Left lung (tissue), 10 donors: ENCODE data around the gene MEF2B. TPM values are rescaled to one million over a fixed set of nuclear protein-coding genes. Genes with fewer than 3 reads are reported as not detected.

Source experiments
- ATAC-seq: fragments of 200-7000 bp; cut with Tn5 transposase; one replicate; pipeline ENCODE4 v1.9.1; 2020; ENCODE audit warnings: moderate library complexity
- DNase-seq, 4 donors: peaks; one replicate each; pipeline ENCODE4 v3.0.0-alpha.2; 2013 to 2020
- H3K27ac ChIP-seq, 2 donors: fragments of 200-600 bp; sonication (generic) in 1 of 2; one replicate each; pipeline versions ENCODE4 v1.5.0 to v1.8.0; 2020 to 2021
- H3K27me3 ChIP-seq, 2 donors: fragments of 200-600 bp; sonication (generic) in 1 of 2; one replicate each; pipeline versions ENCODE4 v1.5.0 to v1.8.0; 2020 to 2021
- H3K36me3 ChIP-seq, 2 donors: fragments of 200-600 bp; sonication (generic) in 1 of 2; one replicate each; pipeline versions ENCODE4 v1.5.0 to v1.8.0; 2020 to 2021
- H3K4me1 ChIP-seq, 2 donors: fragments of 200-600 bp; one replicate each; pipeline ENCODE4 v1.8.0; 2021
- H3K4me3 ChIP-seq, 2 donors: fragments of 200-600 bp; sonication (generic) in 1 of 2; one replicate each; pipeline versions ENCODE4 v1.5.0 to v1.8.0; 2020 to 2021; ENCODE audit warnings: mild to moderate bottlenecking in 1 of 2
- H3K9me3 ChIP-seq, 2 donors: fragments of 200-600 bp; sonication (generic) in 1 of 2; one replicate each; pipeline versions ENCODE4 v1.5.0 to v1.8.0; 2020 to 2021
- intact Hi-C, 2 donors: fragments of 100-400 bp; cut with DNase I; formaldehyde crosslinking; loops; one replicate each; pipeline versions ENCODE4 v1.11.2 to v1.14.2; 2022
- polyA plus RNA-seq, 6 donors: library from polyadenylated mRNA; unstranded; fragments of 120-200 nt; gene quantifications; one replicate each; pipeline ENCODE4 v1.2.1, GENCODE V29; 2013; ENCODE audit not compliant: insufficient read length in 6 of 6
- total RNA-seq, 2 donors: library from RNA; stranded (reverse); fragmentation: NEBNext Ultra II Directional; extraction: Animal tissue kit (Norgen Biotek cat#: 25700); gene quantifications; one replicate each; pipeline ENCODE4 v1.2.1, GENCODE V29; 2021
- TF ChIP-seq, protein P1 (sequence below), 2 donors: fragments of 200-600 bp; sonication (generic) in 1 of 2; IDR thresholded peaks; one replicate each; pipeline versions ENCODE4 v1.5.0 to v1.8.0; 2021; ENCODE audit warnings: antibody characterized with exemption in 2 of 2
- donor health status: DM: no; HTN: yes; CAD: no.
- donor health status: DM: no; HTN: no; CAD: no.

Gene MEF2B
- total and polyA plus RNA-seq, 8 donors = 1.1 to 3.7 (median 2.1) TPM

DNA sequence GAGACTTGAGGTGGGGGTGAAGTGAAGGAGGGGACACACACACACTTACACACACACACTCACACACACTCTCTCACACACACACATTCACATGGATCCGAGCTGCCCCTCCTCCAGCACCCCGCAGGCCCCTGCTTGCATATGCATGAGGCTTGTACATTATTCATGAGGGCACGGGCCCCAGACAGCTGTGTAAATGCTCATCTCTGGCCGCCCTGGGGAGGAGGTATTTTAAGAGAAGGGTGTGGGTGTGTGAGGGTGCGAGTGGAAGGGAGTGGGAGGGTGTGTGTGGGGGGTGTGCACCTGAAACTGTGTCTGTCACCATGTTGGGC is 44.1 kb upstream of the MEF2B start:
- Histone ChIP-seq H3K27ac (no peak overlapping the region), H3K4me1 (no peaks in the 10 kb centered on the region), H3K4me3 (no peak overlapping the region), H3K36me3 (no peaks in the 10 kb centered on the region), H3K27me3 (peaks cover 23 to 97% of the 10 kb centered on the region in 2 donors), H3K9me3 (no peaks in the 10 kb centered on the region)
- no peak for ATAC-seq
- peak in 1 of 4 donors; percentile 29 for DNase-seq
- intact Hi-C loops = no loop called here
- TF ChIP-seq, protein P1, sequence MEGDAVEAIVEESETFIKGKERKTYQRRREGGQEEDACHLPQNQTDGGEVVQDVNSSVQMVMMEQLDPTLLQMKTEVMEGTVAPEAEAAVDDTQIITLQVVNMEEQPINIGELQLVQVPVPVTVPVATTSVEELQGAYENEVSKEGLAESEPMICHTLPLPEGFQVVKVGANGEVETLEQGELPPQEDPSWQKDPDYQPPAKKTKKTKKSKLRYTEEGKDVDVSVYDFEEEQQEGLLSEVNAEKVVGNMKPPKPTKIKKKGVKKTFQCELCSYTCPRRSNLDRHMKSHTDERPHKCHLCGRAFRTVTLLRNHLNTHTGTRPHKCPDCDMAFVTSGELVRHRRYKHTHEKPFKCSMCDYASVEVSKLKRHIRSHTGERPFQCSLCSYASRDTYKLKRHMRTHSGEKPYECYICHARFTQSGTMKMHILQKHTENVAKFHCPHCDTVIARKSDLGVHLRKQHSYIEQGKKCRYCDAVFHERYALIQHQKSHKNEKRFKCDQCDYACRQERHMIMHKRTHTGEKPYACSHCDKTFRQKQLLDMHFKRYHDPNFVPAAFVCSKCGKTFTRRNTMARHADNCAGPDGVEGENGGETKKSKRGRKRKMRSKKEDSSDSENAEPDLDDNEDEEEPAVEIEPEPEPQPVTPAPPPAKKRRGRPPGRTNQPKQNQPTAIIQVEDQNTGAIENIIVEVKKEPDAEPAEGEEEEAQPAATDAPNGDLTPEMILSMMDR (IDR thresholded peaks at IDR 0.05) = no peak

DNA sequence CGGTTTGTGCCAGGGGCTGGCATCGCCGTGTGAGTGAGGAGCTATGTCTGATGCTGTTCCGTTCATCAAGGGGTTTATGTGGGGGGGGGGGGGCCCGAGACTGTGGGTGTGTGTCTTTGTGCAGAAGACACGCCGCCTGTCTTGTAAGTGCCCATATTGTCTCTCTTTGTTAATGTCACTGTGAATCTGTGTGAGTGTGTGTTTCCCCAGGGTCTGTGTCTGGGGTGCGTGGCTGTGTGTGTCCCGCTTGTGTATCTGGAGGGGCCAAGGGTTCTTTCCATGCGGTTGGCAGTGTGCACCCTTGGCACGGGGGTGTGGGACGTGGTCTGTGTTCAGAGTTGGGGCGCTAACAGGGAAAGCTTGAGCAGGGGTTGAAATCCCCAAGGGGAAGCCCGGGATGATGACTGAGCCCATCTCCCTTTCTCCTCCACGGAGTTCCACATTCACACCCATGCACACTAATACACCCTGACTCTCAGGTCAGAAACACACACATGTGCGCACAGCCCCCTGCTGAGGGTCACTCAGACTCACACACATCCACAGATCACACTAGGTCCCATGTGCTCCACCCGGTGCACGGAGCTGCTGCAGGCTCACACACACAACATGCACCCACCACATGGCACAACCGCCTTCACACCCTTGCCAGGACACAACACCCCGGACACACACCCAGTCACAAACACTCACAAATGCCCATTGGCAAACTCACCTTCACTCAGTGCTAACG is 43.5 kb upstream of the MEF2B start:
- Histone ChIP-seq H3K36me3 (no peaks in the 10 kb centered on the region), H3K4me1 (no peaks in the 10 kb centered on the region), H3K27ac (no peak overlapping the region), H3K9me3 (no peaks in the 10 kb centered on the region), H3K27me3 (peaks cover 23 to 97% of the 10 kb centered on the region in 2 donors), H3K4me3 (no peak overlapping the region)
- DNase-seq (peak in 1 of 4 donors; percentile 47), ATAC-seq (no peak)
- intact Hi-C loops = no loop called here
- TF ChIP-seq, protein P1 (IDR thresholded peaks at IDR 0.05) = no peak

DNA sequence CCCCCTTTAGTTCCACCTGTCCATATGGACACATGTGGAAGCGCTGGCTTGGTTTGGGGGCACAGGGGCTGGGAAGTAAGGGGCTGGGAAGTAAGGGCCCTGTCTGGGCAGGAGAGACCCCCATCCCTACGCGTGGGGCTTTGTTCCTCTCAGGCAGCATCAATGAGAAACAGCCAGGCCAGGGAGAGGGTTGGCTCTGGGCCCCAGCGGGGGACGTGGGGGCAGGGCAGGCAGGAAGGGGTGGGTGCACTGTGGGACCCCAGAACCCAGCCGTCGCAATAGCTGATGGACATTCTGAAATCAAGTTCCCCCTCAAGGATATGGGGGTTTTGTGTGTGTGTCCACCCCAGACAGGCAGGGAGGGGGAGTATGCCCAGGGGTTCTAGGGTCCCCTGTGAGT is 42.9 kb upstream of the MEF2B start:
- intact Hi-C loops = no loop called here
- Histone ChIP-seq H3K36me3 (no peaks in the 10 kb centered on the region), H3K4me1 (no peaks in the 10 kb centered on the region), H3K27me3 (peaks cover 23 to 97% of the 10 kb centered on the region in 2 donors), H3K9me3 (no peaks in the 10 kb centered on the region), H3K27ac (no peak overlapping the region), H3K4me3 (no peak overlapping the region)
- DNase-seq = peak in 1 of 4 donors; percentile 45
- no peak for ATAC-seq
- TF ChIP-seq, protein P1 (IDR thresholded peaks at IDR 0.05) = no peak

DNA sequence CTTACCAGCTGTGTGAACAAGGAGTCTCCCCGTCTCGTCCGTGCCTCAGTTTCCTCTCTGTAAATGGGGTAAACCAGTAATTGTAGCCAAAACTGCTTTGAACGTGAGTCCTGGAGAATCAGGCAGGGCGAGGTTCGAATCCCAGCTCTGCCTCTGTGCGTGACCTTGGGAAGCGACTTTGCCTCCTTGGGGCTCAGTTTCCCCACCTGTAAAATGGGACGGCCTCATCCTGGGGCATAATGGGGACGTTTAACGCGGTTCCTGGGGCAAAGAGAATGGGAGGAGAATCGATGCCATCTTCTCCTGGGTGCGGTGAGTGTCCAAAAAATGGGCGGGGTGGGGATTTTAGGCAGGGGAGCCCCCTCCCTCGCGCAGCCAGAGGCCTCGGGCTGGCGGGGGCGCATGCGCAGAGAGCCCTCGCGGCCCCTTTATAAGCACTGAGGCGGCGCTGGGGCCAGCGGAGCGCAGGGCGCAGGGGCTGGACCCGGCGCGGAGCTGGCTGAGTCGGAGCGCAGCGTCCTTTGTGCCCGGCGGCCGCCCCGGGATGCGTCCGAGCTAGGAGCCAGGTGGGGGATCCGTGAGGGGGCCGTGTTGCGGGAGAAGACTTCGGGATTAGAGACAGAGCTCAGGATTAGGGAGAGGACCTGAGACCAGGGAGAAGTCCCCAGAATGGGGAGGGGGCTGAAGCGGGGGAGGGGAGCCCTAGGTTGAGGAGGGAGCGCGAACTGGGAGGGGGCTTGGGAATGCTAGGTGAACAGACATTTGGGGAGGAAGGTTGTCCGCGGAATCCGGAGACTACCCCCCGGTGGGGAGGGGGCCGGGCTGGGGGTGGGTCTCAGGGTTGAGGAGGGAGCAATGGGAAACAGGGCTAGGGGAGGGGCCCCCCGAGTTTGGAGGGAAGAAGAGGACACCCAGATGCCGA is 41.7 kb upstream of the MEF2B start, which contains the start of gene NCAN:
TSS of gene NCAN (plus strand) at position 460 of the 922 bp plus-strand sequence. CDS start 4,996 bp downstream, outside the sequence.
- DNase-seq (peak in 1 of 4 donors; percentile 60), ATAC-seq (no peak)
- intact Hi-C loops = no loop called here
- peaks cover 23 to 88% of the 10 kb centered on the region in 2 donors for H3K27me3 ChIP-seq
- H3K9me3 ChIP-seq = no peaks in the 10 kb centered on the region
- TF ChIP-seq, protein P1 (IDR thresholded peaks at IDR 0.05) = no peak
- H3K4me1 ChIP-seq = no peaks in the 10 kb centered on the region
- H3K36me3 ChIP-seq = no peaks in the 10 kb centered on the region
- H3K27ac ChIP-seq = no peak within 1 kb of the TSS
- no peak within 1 kb of the TSS for H3K4me3 ChIP-seq

DNA sequence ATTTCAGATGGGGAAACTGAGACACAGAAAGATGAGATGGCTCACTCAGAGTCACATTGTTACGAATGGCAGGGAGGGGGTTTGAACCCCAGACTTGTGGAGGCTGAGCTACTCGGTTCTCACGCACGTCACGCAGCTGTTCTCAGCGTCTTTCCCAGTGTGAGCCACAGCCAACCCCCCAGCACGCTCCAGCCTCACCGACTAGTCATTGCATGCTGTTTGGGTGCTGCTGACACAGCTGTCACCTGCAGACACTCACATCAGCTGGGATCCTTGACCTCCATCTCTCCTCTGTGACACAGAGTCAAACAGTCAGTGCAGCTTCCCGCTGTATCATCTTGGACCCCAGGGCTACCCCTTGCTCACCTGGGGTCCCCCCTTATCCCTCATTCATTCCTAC is 39.3 kb upstream of the MEF2B start:
- Histone ChIP-seq H3K27me3 (peaks cover 23 to 73% of the 10 kb centered on the region in 2 donors), H3K4me3 (no peak overlapping the region), H3K9me3 (no peaks in the 10 kb centered on the region), H3K36me3 (no peaks in the 10 kb centered on the region), H3K4me1 (no peaks in the 10 kb centered on the region), H3K27ac (no peak overlapping the region)
- TF ChIP-seq, protein P1 (IDR thresholded peaks at IDR 0.05) = no peak
- intact Hi-C loops = no loop called here
- DNase-seq = no peak
- no peak for ATAC-seq
